Measurements from ENCODE around the gene CHST13.

CHST13 gene

GRCh38 chr3:126511291-126511690, 12.7 kb upstream of the CHST13 start:
- no peaks in the 10 kb centered on the region for H3K9me3 Mint-ChIP-seq
- DNase-seq = no peak

GRCh38 chr3:126512026-126512425, 11.9 kb upstream of the CHST13 start:
- H3K4me3 Mint-ChIP-seq = no peak overlapping the region
- DNase-seq (no peak), ATAC-seq (no peak)

More at GRCh38 chr3:126511291-126511690, 12.7 kb upstream of the CHST13 start:
- ATAC-seq = no peak
- H3K4me1 Mint-ChIP-seq = no peaks in the 10 kb centered on the region
- H3K36me3 Mint-ChIP-seq (ENCODE audit: low read depth) = no peaks in the 10 kb centered on the region
- H3K4me3 Mint-ChIP-seq = no peak overlapping the region
- no peaks in the 10 kb centered on the region for H3K27me3 Mint-ChIP-seq
- H3K27ac Mint-ChIP-seq = no peak overlapping the region

GRCh38 chr3:126512916-126513650, 10.9 kb upstream of the CHST13 start:
- H3K4me3 Mint-ChIP-seq = no peak overlapping the region
- ATAC-seq (no peak), DNase-seq (no peak)
- H3K36me3 Mint-ChIP-seq (ENCODE audit: low read depth) = no peaks in the 10 kb centered on the region
- H3K27ac Mint-ChIP-seq = no peak overlapping the region
- no peaks in the 10 kb centered on the region for H3K27me3 Mint-ChIP-seq
- no peaks in the 10 kb centered on the region for H3K4me1 Mint-ChIP-seq
- no peaks in the 10 kb centered on the region for H3K9me3 Mint-ChIP-seq

More at GRCh38 chr3:126512026-126512425, 11.9 kb upstream of the CHST13 start:
- H3K27me3 Mint-ChIP-seq = no peaks in the 10 kb centered on the region
- no peaks in the 10 kb centered on the region for H3K36me3 Mint-ChIP-seq (ENCODE audit: low read depth)
- H3K27ac Mint-ChIP-seq = no peak overlapping the region
- H3K4me1 Mint-ChIP-seq = no peaks in the 10 kb centered on the region
- no peaks in the 10 kb centered on the region for H3K9me3 Mint-ChIP-seq

GRCh38 chr3:126514161-126514560, 9.8 kb upstream of the CHST13 start:
- H3K9me3 Mint-ChIP-seq = no peaks in the 10 kb centered on the region
- ATAC-seq = no peak
- H3K27me3 Mint-ChIP-seq = no peaks in the 10 kb centered on the region
- no peak overlapping the region for H3K4me3 Mint-ChIP-seq
- H3K27ac Mint-ChIP-seq = no peak overlapping the region
- H3K4me1 Mint-ChIP-seq = no peaks in the 10 kb centered on the region
- DNase-seq = no peak
- H3K36me3 Mint-ChIP-seq (ENCODE audit: low read depth) = no peaks in the 10 kb centered on the region

- Mint-ChIP-seq H3K4me1 (no peaks in the 10 kb centered on the region), H3K27ac (no peak overlapping the region), H3K27me3 (no peaks in the 10 kb centered on the region), H3K9me3 (no peaks in the 10 kb centered on the region), H3K36me3 (ENCODE audit: low read depth) (no peaks in the 10 kb centered on the region), H3K4me3 (no peak overlapping the region)
- DNase-seq (no peak), ATAC-seq (no peak)
These were observed 8.8 kb upstream of the CHST13 start for GRCh38 chr3:126515066-126515706.

- no peak overlapping the region for H3K4me3 Mint-ChIP-seq
- no peaks in the 10 kb centered on the region for H3K36me3 Mint-ChIP-seq (ENCODE audit: low read depth)
- H3K9me3 Mint-ChIP-seq = no peaks in the 10 kb centered on the region
- H3K27me3 Mint-ChIP-seq = no peaks in the 10 kb centered on the region
- DNase-seq (no peak), ATAC-seq (no peak)
- H3K27ac Mint-ChIP-seq = no peak overlapping the region
- no peaks in the 10 kb centered on the region for H3K4me1 Mint-ChIP-seq
These were observed 7.6 kb upstream of the CHST13 start for GRCh38 chr3:126516152-126516935.

GRCh38 chr3:126516936-126517290, 7.0 kb upstream of the CHST13 start:
- DNase-seq (no peak), ATAC-seq (no peak)
- no peaks in the 10 kb centered on the region for H3K27me3 Mint-ChIP-seq
- H3K9me3 Mint-ChIP-seq = no peaks in the 10 kb centered on the region
- no peak overlapping the region for H3K4me3 Mint-ChIP-seq
- no peaks in the 10 kb centered on the region for H3K36me3 Mint-ChIP-seq (ENCODE audit: low read depth)
- no peak overlapping the region for H3K27ac Mint-ChIP-seq
- no peaks in the 10 kb centered on the region for H3K4me1 Mint-ChIP-seq

- Mint-ChIP-seq H3K27me3 (no peaks in the 10 kb centered on the region), H3K27ac (no peak within 1 kb of the TSS), H3K36me3 (ENCODE audit: low read depth) (no peaks in the 10 kb centered on the region), H3K9me3 (no peaks in the 10 kb centered on the region), H3K4me3 (no peak within 1 kb of the TSS), H3K4me1 (no peaks in the 10 kb centered on the region)
- DNase-seq (no peak), ATAC-seq (no peak)
These were observed 6.5 kb upstream of the CHST13 start, which contains the start of gene UROC1 for GRCh38 chr3:126517291-126517951. TSS of gene UROC1 (minus strand) at chr3:126517773. CDS start at chr3:126517719, 54 bp downstream.

- Mint-ChIP-seq H3K27me3 (peaks cover 3% of the 10 kb centered on the region), H3K9me3 (no peaks in the 10 kb centered on the region), H3K27ac (no peak overlapping the region), H3K4me1 (no peaks in the 10 kb centered on the region), H3K36me3 (ENCODE audit: low read depth) (no peaks in the 10 kb centered on the region), H3K4me3 (no peak overlapping the region)
- ATAC-seq (no peak), DNase-seq (no peak)
These were observed 5.8 kb upstream of the CHST13 start for GRCh38 chr3:126517986-126518778.

GRCh38 chr3:126518779-126519177, 5.2 kb upstream of the CHST13 start:
- DNase-seq = no peak
- Mint-ChIP-seq H3K36me3 (ENCODE audit: low read depth) (no peaks in the 10 kb centered on the region), H3K4me1 (no peaks in the 10 kb centered on the region), H3K27me3 (peaks cover 8% of the 10 kb centered on the region), H3K4me3 (no peak overlapping the region), H3K27ac (no peak overlapping the region), H3K9me3 (no peaks in the 10 kb centered on the region)
- no peak for ATAC-seq

GRCh38 chr3:126519506-126520455, 4.2 kb upstream of the CHST13 start:
- H3K4me3 Mint-ChIP-seq = no peak overlapping the region
- H3K4me1 Mint-ChIP-seq = no peaks in the 10 kb centered on the region
- no peaks in the 10 kb centered on the region for H3K36me3 Mint-ChIP-seq (ENCODE audit: low read depth)
- peaks cover 8% of the 10 kb centered on the region for H3K27me3 Mint-ChIP-seq
- DNase-seq (no peak), ATAC-seq (no peak)
- no peaks in the 10 kb centered on the region for H3K9me3 Mint-ChIP-seq
- H3K27ac Mint-ChIP-seq = no peak overlapping the region

- Mint-ChIP-seq H3K27me3 (peaks cover 10% of the 10 kb centered on the region), H3K36me3 (ENCODE audit: low read depth) (no peaks in the 10 kb centered on the region), H3K4me1 (no peaks in the 10 kb centered on the region), H3K4me3 (no peak overlapping the region), H3K9me3 (no peaks in the 10 kb centered on the region), H3K27ac (no peak overlapping the region)
- DNase-seq (no peak), ATAC-seq (no peak)
These were observed 2.6 kb upstream of the CHST13 start for GRCh38 chr3:126521122-126521891.
